HT1080 (cell line): ENCODE measurements around the gene COL12A1. TPM values are rescaled to one million over a fixed set of nuclear protein-coding genes. Genes with fewer than 3 reads are reported as not detected.

Source experiments
- DNase-seq: peaks from one replicate; pipeline ENCODE4 v3.0.0-alpha.2; 2015; ENCODE audit warnings: low read depth
- total RNA-seq: library from RNA; depleted of rRNA; stranded (reverse); fragments of >200 nt; shearing (Covaris generic); gene quantifications from 2 replicates; pipeline ENCODE4 v1.2.3, GENCODE V29; 2014

COL12A1 gene
- total RNA-seq, 1 experiment from 2014 or later: 9.7 TPM

GRCh38 chr6:75145211-75145610 lies 60.6 kb downstream of the COL12A1 start:
- DNase-seq: no peak

- no peak for DNase-seq
Observed at GRCh38 chr6:75144386-75144785, 61.5 kb downstream of the COL12A1 start.

- no peak for DNase-seq
Observed at GRCh38 chr6:75143191-75143590, 62.7 kb downstream of the COL12A1 start.

GRCh38 chr6:75142721-75143120 lies 63.1 kb downstream of the COL12A1 start:
- DNase-seq: no peak

GRCh38 chr6:75135876-75136275 lies 70.0 kb downstream of the COL12A1 start:
- no peak for DNase-seq

GRCh38 chr6:75135450-75135849 lies 70.4 kb downstream of the COL12A1 start:
- DNase-seq: no peak

GRCh38 chr6:75130784-75131183 lies 75.1 kb downstream of the COL12A1 start:
- DNase-seq: no peak

GRCh38 chr6:75128878-75129570 lies 76.8 kb downstream of the COL12A1 start:
- no peak for DNase-seq

GRCh38 chr6:75126518-75126917 lies 79.3 kb downstream of the COL12A1 start:
- no peak for DNase-seq

- DNase-seq: no peak
Observed at GRCh38 chr6:75124983-75125382, 80.9 kb downstream of the COL12A1 start.

GRCh38 chr6:75124085-75124484 lies 81.8 kb downstream of the COL12A1 start:
- no peak for DNase-seq

GRCh38 chr6:75118925-75119515 lies 86.8 kb downstream of the COL12A1 start:
- DNase-seq: no peak

GRCh38 chr6:75117701-75118100 lies 88.2 kb downstream of the COL12A1 start:
- no peak for DNase-seq

- DNase-seq: no peak
Observed at GRCh38 chr6:75116946-75117345, 88.9 kb downstream of the COL12A1 start.

GRCh38 chr6:75115481-75115880 lies 90.4 kb downstream of the COL12A1 start:
- DNase-seq: no peak

- no peak for DNase-seq
Observed at GRCh38 chr6:75114806-75115205, 91.0 kb downstream of the COL12A1 start.

- DNase-seq: no peak
Observed at GRCh38 chr6:75114195-75114594, 91.7 kb downstream of the COL12A1 start.

GRCh38 chr6:75113446-75113845 lies 92.4 kb downstream of the COL12A1 start:
- DNase-seq: no peak

- no peak for DNase-seq
Observed at GRCh38 chr6:75109765-75110164, 96.1 kb downstream of the COL12A1 start.

GRCh38 chr6:75109022-75109421 lies 96.8 kb downstream of the COL12A1 start:
- DNase-seq: no peak

- DNase-seq: no peak
Observed at GRCh38 chr6:75108333-75108974, 97.4 kb downstream of the COL12A1 start.

GRCh38 chr6:75107913-75108312 lies 97.9 kb downstream of the COL12A1 start:
- no peak for DNase-seq

GRCh38 chr6:75106426-75106825 lies 99.4 kb downstream of the COL12A1 start:
- no peak for DNase-seq
